ENCODE measurements around the gene FAM200C. TPM values are rescaled to one million over a fixed set of nuclear protein-coding genes. Genes with fewer than 3 reads are reported as not detected.
A peak's percentile ranks its signal among the peaks of the same experiment; 100 is the strongest.

FAM200C gene
- total RNA-seq, 2 donors from 2014 or later: 1.8 to 2.3 TPM

DNA sequence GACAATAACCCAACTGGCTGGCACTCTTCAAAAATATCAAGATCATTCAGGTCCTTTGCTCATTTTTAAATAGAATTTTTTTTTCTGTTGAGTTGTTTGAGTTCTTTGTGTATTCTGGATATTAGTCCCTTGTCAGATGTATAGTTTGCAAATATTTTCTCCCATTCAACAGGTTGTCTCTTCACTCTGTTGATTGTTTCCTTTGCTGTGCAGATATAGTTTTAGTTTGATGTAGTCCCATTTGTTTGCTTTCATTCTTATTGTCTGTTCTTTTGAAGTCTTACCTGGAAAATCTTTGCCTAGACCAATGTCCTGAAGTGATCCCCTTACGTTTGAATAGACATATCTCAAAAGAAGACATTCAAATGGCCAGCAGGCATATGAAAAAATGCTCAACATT is 44.6 kb upstream of the FAM200C start:
- H3K4me1 ChIP-seq: no peaks in the 10 kb centered on the region
- H3K27ac ChIP-seq: no peak overlapping the region
- no peak overlapping the region for H3K4me3 ChIP-seq
- H3K36me3 ChIP-seq: no peaks in the 10 kb centered on the region
- TF ChIP-seq, protein P1, sequence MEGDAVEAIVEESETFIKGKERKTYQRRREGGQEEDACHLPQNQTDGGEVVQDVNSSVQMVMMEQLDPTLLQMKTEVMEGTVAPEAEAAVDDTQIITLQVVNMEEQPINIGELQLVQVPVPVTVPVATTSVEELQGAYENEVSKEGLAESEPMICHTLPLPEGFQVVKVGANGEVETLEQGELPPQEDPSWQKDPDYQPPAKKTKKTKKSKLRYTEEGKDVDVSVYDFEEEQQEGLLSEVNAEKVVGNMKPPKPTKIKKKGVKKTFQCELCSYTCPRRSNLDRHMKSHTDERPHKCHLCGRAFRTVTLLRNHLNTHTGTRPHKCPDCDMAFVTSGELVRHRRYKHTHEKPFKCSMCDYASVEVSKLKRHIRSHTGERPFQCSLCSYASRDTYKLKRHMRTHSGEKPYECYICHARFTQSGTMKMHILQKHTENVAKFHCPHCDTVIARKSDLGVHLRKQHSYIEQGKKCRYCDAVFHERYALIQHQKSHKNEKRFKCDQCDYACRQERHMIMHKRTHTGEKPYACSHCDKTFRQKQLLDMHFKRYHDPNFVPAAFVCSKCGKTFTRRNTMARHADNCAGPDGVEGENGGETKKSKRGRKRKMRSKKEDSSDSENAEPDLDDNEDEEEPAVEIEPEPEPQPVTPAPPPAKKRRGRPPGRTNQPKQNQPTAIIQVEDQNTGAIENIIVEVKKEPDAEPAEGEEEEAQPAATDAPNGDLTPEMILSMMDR (IDR thresholded peaks at IDR 0.05): no peak
- intact Hi-C loops (cut with DNase I): no loop called here
- H3K9me3 ChIP-seq: no peaks in the 10 kb centered on the region
- H3K27me3 ChIP-seq: no peaks in the 10 kb centered on the region
- no peak for DNase-seq
- no peak overlapping the region for H3K9ac ChIP-seq (ENCODE audit: low read depth in 2 of 2, low read length in 2 of 2)

DNA sequence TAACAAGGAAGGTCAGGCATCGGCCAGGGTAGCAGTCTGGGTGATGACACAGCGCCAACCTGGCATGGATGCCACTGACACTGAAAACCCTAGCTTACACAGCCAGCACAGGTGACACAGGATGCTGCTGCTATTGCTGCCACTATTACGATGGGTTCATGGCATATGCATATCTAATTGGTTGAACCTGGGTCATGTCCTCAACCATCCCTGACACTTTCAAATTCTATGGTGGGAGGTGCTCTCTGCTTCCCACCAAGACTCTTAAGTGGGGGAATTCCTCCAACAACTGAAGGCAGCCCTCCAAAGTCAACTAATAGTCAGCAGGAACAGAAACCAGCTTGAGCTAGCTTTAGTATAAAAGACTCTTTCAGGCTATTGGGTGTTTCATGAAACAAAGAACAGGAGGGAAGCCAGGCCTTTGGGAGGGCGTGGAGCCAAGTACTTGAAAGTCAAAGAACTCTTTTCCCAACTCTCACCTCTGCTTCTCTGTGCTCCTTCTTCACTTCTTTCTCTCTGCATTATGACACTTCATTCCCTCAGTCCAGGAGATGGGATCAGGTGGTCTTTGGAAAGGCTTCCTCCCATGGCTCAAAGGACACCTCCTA is 43.1 kb upstream of the FAM200C start:
- Histone ChIP-seq H3K27me3 (no peaks in the 10 kb centered on the region), H3K27ac (no peak overlapping the region), H3K4me1 (no peaks in the 10 kb centered on the region), H3K9me3 (no peaks in the 10 kb centered on the region), H3K36me3 (no peaks in the 10 kb centered on the region), H3K9ac (ENCODE audit: low read depth in 2 of 2, low read length in 2 of 2) (no peak overlapping the region), H3K4me3 (no peak overlapping the region)
- intact Hi-C loops (cut with DNase I): no loop called here
- TF ChIP-seq, protein P1 (IDR thresholded peaks at IDR 0.05): no peak
- no peak for DNase-seq

DNA sequence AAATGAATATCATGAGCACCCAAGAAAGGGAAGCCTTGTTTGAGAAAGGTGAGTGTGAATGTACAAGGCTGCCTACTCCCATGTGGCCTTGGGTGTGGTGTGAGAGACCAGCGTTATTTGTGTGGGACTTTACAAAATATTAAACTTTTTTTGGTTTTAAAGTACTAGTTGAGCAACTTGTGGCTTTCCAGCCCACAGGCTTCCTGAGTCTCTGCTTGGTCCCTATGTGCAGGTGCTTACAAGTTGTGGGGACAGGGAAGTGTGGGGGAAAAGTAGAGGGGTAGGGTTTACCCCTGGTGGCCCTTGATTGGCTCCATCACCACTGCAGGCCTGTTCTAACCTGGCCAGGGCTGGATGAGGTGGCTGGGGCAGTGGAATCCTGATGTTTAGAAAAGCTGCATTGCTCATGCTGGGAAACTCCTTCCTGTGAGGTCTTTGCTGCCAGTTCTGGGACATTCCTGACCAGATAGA is 41.5 kb upstream of the FAM200C start:
- TF ChIP-seq, protein P1 (IDR thresholded peaks at IDR 0.05): no peak
- H3K36me3 ChIP-seq: no peaks in the 10 kb centered on the region
- H3K9me3 ChIP-seq: no peaks in the 10 kb centered on the region
- no peak overlapping the region for H3K9ac ChIP-seq (ENCODE audit: low read depth in 2 of 2, low read length in 2 of 2)
- intact Hi-C loops (cut with DNase I): no loop called here
- no peak overlapping the region for H3K4me3 ChIP-seq
- no peak overlapping the region for H3K27ac ChIP-seq
- H3K4me1 ChIP-seq: no peaks in the 10 kb centered on the region
- H3K27me3 ChIP-seq: no peaks in the 10 kb centered on the region
- no peak for DNase-seq

DNA sequence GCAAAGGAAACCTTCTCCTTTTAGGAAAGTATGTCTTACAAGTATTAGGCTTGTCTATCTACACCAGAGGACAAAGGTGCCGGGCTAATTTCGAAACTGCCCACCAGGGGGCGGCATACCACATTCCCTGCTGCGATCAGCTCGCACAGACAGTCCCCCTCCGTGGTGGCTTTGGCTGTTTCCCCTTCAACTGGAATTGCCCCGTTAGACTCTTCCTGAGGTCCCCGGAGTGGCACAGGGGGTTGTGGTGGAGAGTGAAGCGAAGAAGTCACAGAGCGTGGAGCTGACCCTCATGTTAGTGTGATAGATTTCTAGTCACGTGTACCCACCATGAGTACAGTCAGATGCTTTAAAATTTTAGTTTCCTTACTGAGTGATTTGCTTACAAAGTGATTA is 39.3 kb upstream of the FAM200C start:
- no peaks in the 10 kb centered on the region for H3K4me1 ChIP-seq
- TF ChIP-seq, protein P1 (IDR thresholded peaks at IDR 0.05): peak; percentile 94
- H3K27ac ChIP-seq: no peak overlapping the region
- H3K27me3 ChIP-seq: no peaks in the 10 kb centered on the region
- peak overlapping the region; percentile 15 for H3K4me3 ChIP-seq
- peak overlapping the region; percentile 61 to 65 for H3K9ac ChIP-seq (ENCODE audit: low read depth in 2 of 2, low read length in 2 of 2)
- no peaks in the 10 kb centered on the region for H3K9me3 ChIP-seq
- no peaks in the 10 kb centered on the region for H3K36me3 ChIP-seq
- peak; percentile 95 for DNase-seq
- intact Hi-C loops (cut with DNase I): loop anchor here (5.0 kb wide), 1 partner anchor 68 kb away; no protein-coding TSS in a partner anchor

DNA sequence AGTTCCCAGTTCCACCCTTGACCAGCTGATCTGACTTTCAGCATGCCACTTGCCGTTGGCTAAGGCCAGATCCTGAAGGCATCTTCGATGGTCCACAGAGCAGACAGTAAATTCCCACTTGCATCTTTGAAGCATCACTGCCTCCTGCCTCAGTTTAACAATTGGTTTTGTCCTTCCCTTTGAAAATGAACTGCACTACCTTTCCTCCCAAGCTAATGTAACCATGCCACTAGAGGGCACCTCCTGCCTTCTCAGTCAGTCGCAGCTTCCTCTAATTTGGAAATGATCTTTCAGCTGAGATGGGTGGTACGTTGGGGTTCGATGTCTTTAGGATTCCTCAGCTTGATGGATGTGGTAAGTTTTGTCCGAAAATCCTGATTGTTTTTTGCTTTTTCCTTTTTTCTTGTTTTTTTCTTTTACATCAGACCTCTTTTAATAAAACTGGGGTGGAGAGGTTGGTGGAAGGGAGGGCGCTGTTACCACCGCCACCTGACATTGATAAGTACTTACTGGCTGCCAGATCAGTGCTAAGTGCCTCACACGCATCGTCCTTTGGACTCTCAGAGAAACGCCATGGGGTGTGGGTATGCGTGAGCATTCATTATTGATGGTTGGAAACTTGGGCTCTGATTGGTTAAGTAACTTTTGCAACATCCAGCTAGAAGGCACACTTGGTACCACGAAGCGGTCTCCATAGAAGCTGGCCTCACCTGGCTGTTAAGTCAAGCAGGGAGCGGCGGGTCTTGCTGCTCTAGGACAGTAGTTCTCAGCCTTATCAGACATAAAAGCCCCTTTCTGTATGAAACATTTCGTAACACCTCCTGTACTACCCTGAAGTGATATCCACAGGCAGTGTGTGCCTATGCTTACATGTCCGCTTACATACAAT is 38.7 kb upstream of the FAM200C start:
- Histone ChIP-seq H3K4me3 (peak overlapping the region; percentile 15), H3K4me1 (no peaks in the 10 kb centered on the region), H3K9me3 (no peaks in the 10 kb centered on the region), H3K27ac (no peak overlapping the region), H3K9ac (ENCODE audit: low read depth in 2 of 2, low read length in 2 of 2) (peak overlapping the region; percentile 61 to 65), H3K27me3 (no peaks in the 10 kb centered on the region), H3K36me3 (no peaks in the 10 kb centered on the region)
- TF ChIP-seq, protein P1 (IDR thresholded peaks at IDR 0.05): peak; percentile 46
- DNase-seq: peak; percentile 65
- intact Hi-C loops (cut with DNase I): loop anchor here (5.0 kb wide), 1 partner anchor 69 kb away; no protein-coding TSS in a partner anchor

All from colonic mucosa (tissue), 4 donors.